Activated naive CD4-positive, alpha-beta T cell treated with anti-CD3 and anti-CD28 coated beads, Interleukin-2, amount 50 U/mL, for 72 hours (primary cell): ENCODE results near the gene CPEB1. TPM values are rescaled to one million over a fixed set of nuclear protein-coding genes. Genes with fewer than 3 reads are reported as not detected.

Source experiments
- ATAC-seq, 2 donors: fragments of 150-1000 bp; cut with Tn5 transposase; 2 replicates each; pipeline ENCODE4 v1.10.0; 2021; ENCODE audit warnings: mild to moderate bottlenecking in 2 of 2, moderate library complexity in 2 of 2
- DNase-seq, 2 donors: peaks; one replicate each; pipeline ENCODE4 v3.0.0; 2021 to 2022; ENCODE audit warnings: low spot score in 2 of 2
- H3K27ac Mint-ChIP-seq, 2 donors: one replicate each; pipeline ENCODE4 v1.8.0; 2022; ENCODE audit warnings: mild to moderate bottlenecking in 2 of 2, mixed read lengths in 2 of 2
- H3K36me3 Mint-ChIP-seq, 2 donors: one replicate each; pipeline ENCODE4 v1.8.0; 2022; ENCODE audit warnings: mixed read lengths in 2 of 2
- H3K9me3 Mint-ChIP-seq, 2 donors: one replicate each; pipeline ENCODE4 v1.8.0; 2022; ENCODE audit warnings: mixed read lengths in 2 of 2
- total RNA-seq, 2 donors: library from RNA; stranded (reverse); gene quantifications; one replicate each; pipeline ENCODE4 v1.2.3, GENCODE V29; 2022

CPEB1 gene
- total RNA-seq, 2 donors from 2014 or later, result not detected

DNA sequence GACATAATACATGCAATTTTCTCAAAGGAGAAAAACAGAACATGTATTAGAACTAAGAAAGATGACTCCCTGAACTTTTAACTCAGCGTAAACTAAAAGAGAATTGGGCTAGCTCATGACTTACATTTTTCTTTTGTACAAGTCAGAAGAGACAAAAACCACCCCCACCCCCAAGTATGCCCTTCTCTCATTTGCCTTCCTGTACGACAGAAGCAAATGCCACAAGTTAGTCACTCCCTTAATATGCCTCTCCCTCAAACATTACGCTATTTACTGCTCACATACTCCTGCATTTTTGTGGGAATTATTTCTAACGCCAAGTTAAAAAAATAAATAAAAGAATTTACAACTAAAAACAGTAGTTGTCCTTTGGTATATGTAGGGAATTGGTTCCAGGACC lies 22.0 kb downstream of the CPEB1 start:
- ATAC-seq (no peak), DNase-seq (no peak)
- H3K9me3 Mint-ChIP-seq, result no peaks in the 10 kb centered on the region
- H3K27ac Mint-ChIP-seq, result no peak overlapping the region
- no peaks in the 10 kb centered on the region for H3K36me3 Mint-ChIP-seq

DNA sequence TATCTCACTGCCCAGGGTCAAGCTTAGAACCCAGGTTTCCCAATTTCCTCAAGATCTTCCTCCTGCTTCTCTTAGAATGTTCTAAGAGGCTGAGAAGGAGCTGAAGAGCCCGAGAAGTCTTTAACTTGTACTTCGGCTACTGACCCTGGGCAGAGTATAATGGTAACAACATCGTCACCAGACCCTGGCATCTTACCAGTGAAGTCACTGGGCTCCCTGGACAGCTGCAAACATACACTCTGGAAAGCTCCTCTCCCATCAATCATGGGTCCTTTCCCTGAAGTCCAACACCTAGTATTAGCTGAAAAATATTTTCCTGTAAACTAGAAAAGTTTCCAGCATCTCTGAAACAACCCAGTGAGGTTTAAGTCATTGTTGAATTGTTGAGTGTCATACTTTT lies 22.7 kb downstream of the CPEB1 start:
- no peaks in the 10 kb centered on the region for H3K36me3 Mint-ChIP-seq
- H3K27ac Mint-ChIP-seq, result no peak overlapping the region

DNA sequence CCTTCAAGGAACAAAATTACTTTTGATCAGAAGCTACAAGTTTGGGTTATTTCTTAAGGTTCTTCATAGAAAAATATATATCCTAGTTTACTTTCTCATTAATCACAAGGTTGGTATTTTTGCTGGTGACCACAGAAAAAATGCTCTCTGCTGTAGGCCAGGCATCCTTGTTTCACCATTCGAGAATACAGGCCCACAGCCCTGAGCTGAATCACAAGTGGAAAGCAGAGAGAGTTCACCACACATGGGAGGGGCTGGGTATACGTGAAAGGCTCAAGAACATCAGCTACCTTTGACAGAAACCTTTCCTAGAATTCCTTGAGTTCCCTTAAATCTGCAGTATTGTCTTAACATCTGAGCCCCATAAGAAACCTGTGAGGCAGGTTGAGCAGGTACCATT lies 23.2 kb downstream of the CPEB1 start:
- H3K9me3 Mint-ChIP-seq, result no peaks in the 10 kb centered on the region
- H3K27ac Mint-ChIP-seq, result no peak overlapping the region
- no peak for ATAC-seq
- no peak for DNase-seq
- no peaks in the 10 kb centered on the region for H3K36me3 Mint-ChIP-seq

More for the DNA sequence above, 22.7 kb downstream of the CPEB1 start:
- ATAC-seq (no peak), DNase-seq (no peak)
- no peaks in the 10 kb centered on the region for H3K9me3 Mint-ChIP-seq

DNA sequence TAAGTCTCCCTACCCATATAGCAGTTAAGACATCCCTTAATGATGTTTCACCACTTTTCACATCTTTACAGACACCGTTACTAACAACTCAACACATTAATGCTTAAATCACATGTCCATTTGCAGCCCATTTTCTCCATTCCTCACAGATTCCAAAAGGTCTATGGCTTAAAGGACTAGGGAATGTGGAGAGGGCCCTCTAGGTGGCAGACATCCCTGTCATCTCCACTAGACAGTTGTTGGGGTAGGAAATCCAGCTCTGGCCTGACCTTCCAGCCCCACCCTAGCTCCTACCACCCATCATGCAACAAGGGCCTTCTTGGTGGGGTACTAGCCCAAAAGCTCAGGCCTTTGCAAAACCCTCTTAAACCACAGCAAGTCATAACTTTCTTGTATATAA lies 25.2 kb downstream of the CPEB1 start:
- ATAC-seq (no peak), DNase-seq (no peak)
- H3K9me3 Mint-ChIP-seq, result no peaks in the 10 kb centered on the region
- H3K27ac Mint-ChIP-seq, result no peak overlapping the region
- no peaks in the 10 kb centered on the region for H3K36me3 Mint-ChIP-seq

DNA sequence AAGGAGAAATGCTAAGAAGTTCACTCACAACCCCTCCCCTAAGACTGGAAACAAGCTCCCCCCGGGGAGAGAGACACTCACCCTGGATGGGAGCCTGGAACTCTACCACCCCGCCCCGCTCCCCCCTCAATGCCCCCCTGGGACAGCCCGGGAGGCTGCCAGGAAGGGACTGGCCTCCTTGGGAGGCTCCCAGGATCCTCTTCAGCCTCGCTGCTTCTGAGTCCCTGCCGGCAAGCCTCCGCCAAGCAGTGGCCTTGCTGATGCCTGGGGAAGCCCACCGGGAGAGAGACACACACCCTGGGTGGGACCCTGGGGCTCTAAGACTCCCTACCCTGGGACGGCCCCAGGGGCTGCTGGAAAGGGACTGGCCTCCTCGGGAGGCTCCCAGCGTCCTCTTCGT lies 33.4 kb downstream of the CPEB1 start:
- Mint-ChIP-seq H3K36me3 (no peaks in the 10 kb centered on the region), H3K9me3 (no peaks in the 10 kb centered on the region), H3K27ac (no peak overlapping the region)
- DNase-seq (no peak), ATAC-seq (no peak)

DNA sequence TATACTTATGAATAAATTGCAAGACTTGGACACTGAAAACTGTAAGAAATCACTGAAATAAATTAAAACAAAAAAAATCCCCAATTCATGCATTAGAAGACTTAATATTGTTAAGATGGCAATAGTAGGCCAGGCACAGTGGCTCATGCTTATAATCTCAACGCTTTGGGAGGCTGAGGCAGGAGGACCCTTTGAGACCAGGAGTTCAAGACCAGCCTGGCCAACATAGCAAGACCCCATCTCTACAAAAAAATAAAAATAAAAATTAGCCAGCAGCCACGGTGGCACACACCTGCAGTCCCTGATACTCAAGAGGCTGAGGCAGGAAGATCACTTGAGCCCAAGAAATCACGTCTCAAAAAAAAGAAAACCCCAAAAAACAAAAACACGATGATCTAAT lies 35.8 kb downstream of the CPEB1 start:
- DNase-seq (no peak), ATAC-seq (no peak)
- Mint-ChIP-seq H3K27ac (no peak overlapping the region), H3K9me3 (no peaks in the 10 kb centered on the region), H3K36me3 (no peaks in the 10 kb centered on the region)

DNA sequence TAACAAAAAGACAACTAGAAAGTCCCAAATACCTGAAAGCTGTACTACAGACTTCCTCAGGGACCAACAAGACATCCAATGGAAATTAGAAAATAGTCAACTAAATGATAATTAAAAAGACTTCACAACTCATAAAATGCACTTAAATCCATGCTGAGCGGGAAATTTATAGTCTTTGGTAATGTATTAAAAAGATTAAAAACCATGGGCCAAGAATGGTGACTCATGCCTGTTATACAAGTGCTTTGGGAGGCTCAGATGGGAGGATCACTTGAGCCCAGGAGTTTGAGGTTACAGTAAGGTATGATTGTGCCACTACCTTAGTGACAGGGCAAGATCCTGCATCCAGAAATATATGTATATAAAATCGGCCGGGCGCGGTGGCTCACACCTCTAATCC lies 45.0 kb downstream of the CPEB1 start:
- ATAC-seq, result no peak
- Mint-ChIP-seq H3K27ac (no peak overlapping the region), H3K36me3 (no peaks in the 10 kb centered on the region), H3K9me3 (no peaks in the 10 kb centered on the region)
- no peak for DNase-seq

DNA sequence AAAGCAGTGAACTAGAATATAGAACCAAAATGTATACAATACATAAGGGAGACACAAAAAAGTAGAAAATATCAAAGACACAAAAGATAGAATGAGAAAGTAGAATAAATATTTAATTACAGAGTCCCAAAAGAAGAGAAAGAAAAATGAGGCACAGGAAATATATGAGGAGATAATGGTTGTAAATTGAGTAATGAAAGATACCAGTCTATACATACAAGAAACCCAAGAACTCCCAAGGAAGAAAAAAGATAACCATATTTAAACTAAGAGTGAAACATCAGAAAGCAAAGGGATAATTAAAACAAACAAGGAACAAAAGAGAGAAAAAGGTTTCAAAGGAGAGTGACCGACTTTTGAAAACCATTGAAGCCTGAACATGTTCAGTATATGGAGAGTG lies 47.3 kb downstream of the CPEB1 start:
- Mint-ChIP-seq H3K9me3 (no peaks in the 10 kb centered on the region), H3K36me3 (no peaks in the 10 kb centered on the region), H3K27ac (no peak overlapping the region)
- ATAC-seq (no peak), DNase-seq (no peak)

DNA sequence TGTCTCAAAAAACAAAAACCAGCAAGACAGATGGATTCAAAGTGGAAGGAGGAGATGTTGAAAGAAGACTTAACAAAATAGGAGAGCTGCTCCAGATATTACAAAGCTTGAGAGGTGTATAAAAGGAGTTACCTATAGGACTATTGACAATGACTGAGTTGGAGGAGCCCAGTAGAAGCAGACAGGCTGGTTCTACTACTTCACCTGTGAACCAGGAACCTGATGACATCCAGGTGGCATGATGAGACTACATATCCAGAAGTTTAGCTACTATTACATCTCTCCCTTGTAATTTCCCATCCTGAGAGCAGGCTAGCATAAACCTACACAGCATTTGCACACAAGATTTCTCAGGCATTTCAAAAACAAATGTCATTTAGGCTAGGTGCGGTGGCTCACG lies 49.3 kb downstream of the CPEB1 start:
- no peaks in the 10 kb centered on the region for H3K9me3 Mint-ChIP-seq
- no peaks in the 10 kb centered on the region for H3K36me3 Mint-ChIP-seq
- H3K27ac Mint-ChIP-seq, result no peak overlapping the region
- no peak for ATAC-seq
- DNase-seq, result no peak

DNA sequence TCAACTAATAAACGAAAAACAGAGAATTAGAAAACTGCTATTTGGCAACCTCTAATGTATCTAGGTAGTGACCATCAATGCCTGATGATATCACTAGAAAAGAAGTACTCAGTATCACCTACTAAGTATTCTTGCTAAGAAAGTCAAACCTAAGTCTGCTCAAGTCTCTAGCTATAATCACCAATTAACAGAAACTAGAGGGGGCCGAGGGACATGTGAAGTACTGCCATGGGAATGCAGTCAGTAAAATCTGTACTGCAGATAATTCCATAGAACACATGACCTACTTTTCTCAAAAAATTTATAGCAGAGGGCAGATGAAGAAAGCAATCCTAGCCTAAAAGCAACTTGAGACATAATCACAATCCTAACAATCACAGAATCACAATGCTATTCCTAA lies 51.4 kb downstream of the CPEB1 start:
- Mint-ChIP-seq H3K36me3 (no peaks in the 10 kb centered on the region), H3K9me3 (no peaks in the 10 kb centered on the region), H3K27ac (no peak overlapping the region)
- no peak for DNase-seq
- ATAC-seq, result no peak

DNA sequence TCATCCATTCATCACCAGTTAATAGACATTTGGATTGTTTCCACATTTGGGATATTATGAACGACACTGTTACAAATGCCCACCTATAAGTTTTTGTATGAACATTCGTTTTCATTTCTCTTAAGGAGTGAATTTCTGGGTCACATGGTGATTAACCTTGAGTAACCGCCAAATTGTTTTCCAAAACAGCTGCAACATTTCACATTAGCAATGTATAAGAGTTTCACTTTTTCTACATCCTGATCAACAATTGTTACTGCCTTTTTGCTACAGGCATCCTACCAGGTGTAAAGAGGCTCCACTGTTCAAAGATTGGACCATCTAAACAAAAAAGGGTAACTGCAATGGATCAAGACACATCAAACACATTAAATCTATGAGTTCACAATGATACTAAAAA lies 52.0 kb downstream of the CPEB1 start:
- Mint-ChIP-seq H3K36me3 (no peaks in the 10 kb centered on the region), H3K9me3 (no peaks in the 10 kb centered on the region), H3K27ac (no peak overlapping the region)
- ATAC-seq (no peak), DNase-seq (no peak)

DNA sequence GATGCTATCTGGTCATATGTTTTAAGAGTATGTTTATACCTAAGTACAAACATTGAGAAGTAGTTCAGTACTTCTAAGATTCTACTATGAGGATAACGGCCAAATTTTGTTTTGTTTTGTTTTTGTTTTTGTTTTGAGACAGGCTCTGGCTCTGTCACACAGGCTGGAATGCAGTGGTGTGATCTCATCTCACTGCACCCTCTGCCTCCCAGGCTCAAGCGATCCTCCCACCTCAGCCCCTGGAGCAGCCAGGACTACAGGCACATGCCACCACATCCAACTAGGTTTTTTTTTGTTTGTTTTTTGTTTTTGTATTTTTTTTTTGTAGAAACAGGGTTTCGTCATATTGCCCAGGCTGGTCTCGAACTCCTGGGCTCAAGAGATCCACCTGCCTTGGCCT lies 59.4 kb downstream of the CPEB1 start:
- DNase-seq, result no peak
- ATAC-seq, result no peak
- Mint-ChIP-seq H3K9me3 (no peaks in the 10 kb centered on the region), H3K27ac (no peak overlapping the region), H3K36me3 (no peaks in the 10 kb centered on the region)

DNA sequence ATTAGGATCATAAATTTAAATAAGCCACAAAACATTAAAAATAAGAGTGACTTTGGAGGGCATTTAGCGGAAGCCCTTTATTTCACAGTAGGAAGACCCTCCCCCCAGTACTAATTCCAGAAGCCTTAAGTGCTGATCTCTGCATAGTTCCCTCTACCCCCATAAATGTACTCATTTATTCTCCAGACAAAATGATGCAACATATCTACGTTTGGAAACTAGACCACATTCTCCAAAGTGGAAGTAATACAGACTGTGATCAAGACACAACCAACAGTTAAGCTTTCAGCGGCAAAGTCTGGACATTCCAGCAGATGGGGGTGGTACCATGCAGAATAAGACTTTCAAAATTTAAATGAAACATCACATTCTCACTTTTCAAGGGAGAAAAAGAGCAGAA lies 62.1 kb downstream of the CPEB1 start:
- DNase-seq (no peak), ATAC-seq (no peak)
- Mint-ChIP-seq H3K9me3 (no peaks in the 10 kb centered on the region), H3K36me3 (no peaks in the 10 kb centered on the region), H3K27ac (no peak overlapping the region)

DNA sequence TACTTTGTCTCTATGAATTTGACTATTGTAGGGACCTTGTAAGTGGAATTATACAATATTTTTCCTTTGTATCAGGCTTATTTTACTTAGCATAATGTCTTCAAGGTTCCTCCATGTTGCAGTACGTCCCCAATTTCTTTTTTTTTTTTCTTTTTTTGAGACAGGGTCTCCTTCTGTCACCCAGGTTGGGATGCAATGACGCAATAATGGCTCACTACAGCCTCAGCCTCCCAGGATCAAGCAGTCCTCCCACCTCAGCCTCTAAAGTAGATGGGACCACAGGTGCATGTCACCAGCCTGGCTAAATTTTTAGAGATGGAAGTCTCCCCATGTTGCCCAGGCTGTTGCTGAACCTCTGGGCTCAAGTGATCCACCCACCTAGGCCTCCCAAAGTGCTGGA lies 66.5 kb downstream of the CPEB1 start:
- no peaks in the 10 kb centered on the region for H3K36me3 Mint-ChIP-seq
- H3K27ac Mint-ChIP-seq, result no peak overlapping the region
- ATAC-seq (no peak), DNase-seq (no peak)
- no peaks in the 10 kb centered on the region for H3K9me3 Mint-ChIP-seq

DNA sequence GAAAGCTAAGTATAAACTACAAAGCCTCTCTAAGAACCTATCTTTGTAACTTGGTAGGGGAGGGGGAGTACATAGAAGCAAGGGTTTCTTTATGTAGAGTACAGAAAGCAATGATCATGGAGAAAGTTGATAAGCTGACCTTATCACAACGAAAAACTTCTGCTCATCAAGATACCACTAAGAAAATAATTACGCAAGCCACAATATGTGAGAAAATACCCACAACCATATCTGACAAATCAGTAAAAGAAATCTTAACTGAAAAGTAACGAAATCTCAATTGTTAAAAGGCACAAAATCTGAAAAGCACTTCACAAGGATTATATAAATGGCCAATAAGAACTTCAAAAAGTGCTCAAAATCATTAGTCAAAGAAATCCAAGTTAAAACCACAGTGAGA lies 71.8 kb downstream of the CPEB1 start:
- Mint-ChIP-seq H3K9me3 (no peaks in the 10 kb centered on the region), H3K27ac (no peak overlapping the region), H3K36me3 (no peaks in the 10 kb centered on the region)
- DNase-seq (no peak), ATAC-seq (no peak)

DNA sequence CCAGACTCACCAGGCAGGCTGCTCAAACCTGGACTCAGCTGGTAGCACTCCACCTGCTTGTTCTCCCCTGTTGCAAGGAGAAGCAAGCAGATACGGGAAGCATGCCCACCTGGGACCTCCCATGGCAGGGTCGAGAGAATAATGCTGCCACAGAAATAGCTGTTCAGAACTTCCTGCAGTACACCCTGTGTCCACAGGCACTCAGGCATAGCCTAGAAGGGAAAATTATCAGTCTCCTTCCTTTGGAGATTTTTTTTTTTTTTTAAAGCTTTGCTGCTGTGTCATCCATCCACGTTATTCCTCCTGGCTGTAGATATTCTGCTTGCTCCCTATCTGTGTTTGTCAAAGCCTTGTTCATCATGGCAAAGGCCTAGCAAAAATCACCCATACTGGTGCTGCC lies 74.2 kb downstream of the CPEB1 start:
- ATAC-seq (no peak), DNase-seq (no peak)
- no peak overlapping the region for H3K27ac Mint-ChIP-seq
- H3K36me3 Mint-ChIP-seq, result no peaks in the 10 kb centered on the region
- no peaks in the 10 kb centered on the region for H3K9me3 Mint-ChIP-seq

DNA sequence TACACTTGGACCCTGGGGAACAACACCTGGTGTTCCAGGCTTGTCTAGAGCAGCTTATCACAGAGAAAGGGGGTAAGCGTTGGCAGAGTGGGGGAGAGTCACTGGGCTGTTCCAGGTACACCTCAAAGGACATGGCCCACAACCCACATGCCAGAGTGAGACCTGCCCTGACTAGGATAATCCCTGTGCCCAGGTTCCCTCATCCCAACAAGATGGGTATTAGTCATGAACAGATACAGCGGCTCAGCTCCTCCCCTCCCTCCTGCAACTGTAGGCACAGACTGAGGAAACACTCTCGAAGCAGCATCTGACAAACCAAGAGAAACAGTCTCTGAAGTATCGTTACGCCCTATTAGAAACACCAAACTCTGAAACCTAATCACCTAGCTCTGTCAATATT lies 74.9 kb downstream of the CPEB1 start:
- Mint-ChIP-seq H3K9me3 (no peaks in the 10 kb centered on the region), H3K36me3 (no peaks in the 10 kb centered on the region), H3K27ac (no peak overlapping the region)
- ATAC-seq (no peak), DNase-seq (no peak)

DNA sequence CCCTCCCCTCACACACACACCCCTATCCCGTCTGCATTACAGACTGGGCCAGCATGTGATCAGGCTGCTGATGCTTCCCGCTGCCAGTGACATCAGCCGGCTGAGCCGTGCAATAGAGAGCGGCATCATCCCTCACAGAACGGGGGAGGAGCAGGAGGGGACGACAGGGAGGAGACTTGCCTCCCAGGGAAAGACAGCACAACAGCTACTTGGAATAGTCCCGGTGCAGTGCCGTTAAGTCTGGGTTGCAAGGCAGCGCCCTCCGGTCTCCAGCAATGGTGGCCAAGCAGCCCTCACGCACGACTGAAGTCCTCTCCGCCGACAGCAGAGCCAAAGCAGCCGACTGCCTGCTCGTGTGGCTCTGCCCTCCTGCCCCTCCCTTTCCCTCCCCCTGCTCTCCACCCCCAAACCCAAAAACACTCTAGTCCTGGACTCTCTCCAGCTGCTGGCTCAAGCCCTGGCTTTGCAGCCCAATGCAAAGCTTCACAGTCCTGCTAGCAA lies 75.4 kb downstream of the CPEB1 start:
- DNase-seq (no peak), ATAC-seq (peak in 1 of 2 donors; percentile 43)
- Mint-ChIP-seq H3K9me3 (no peaks in the 10 kb centered on the region), H3K36me3 (no peaks in the 10 kb centered on the region), H3K27ac (no peak overlapping the region)
